HTR-8/SVneo (cell line): ENCODE results near the gene KIF24.
"Not testable (repeated sequence)": the region's sequence is repeated elsewhere in the genome, so short reads cannot be mapped to it uniquely, and the experiment has no call there.

ENCODE experiments used
- DNase-seq: peaks from one replicate; pipeline ENCODE4 v3.0.0; 2011; ENCODE audit warnings: low spot score, mixed read lengths; ENCODE audit not compliant: insufficient read length
- FAIRE-seq: peaks from 2 replicates; lab custom pipeline; 2011; peaks lifted over from hg19 to GRCh38; lab: Jason Lieb, UNC

Gene KIF24

DNA sequence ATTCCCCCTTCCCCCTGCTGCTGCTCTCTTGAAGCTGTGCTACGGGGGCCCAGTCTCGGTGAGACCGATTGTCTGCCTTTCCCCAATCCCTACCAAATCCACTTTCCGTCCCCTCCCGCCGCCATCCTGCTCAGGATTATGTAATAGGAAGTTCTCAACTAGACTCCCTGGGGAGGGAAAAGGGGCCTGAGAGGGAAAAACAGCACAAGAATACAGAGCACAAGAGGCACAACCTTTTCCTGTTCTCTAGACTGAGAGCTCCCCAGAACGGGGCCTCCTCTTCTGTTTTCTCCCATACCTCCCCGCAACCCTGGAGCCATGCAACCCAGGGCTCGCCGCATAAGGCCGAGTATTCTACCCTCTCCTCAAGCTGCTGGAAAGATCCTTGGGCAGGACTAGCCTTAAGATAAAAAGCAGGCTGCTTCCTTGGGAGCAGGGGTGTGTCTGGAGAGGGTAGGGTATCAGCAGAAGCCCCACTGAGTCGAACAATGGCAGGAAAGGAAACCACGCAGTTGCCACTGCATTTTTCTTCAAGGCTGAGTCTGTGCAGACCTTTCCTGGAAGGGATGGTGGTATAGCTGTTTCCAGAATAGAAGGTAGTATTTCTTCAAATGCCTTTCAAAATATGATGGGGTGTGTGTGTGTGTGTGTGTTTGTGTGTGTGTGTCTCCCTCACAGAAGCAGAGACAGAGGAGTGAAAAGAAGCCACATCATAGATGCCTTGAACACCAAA, 34.7 kb upstream of the KIF24 start:
- FAIRE-seq = no peak
- DNase-seq = no peak

DNA sequence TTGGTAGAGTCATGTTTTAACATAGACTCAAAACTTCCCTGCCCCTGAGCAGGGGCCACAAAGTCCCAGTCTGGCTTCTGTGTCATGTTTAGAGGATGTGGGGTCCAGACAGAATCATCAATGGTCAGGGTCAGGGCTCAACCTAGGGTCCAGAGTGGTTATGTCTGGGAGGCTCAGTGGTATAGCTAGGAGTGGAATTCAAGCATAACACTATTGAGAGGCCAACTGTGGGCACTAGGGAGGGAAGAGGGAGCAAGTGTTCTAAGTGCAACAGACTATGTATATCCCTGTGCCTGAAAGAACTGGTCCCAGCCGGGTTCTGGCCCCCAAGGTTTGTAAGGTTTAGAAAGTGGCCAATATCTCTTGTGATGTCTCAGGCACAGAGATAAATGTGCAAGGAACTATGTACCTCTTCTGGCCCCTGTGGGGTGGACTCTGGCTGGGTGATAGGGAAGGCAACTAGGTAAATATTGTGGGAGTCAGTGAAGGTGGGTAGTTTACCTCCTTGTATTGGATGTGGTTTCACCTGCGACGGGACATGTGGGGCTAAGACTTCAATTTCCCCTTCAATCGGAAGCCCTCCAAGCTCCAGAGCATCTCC, 33.6 kb upstream of the KIF24 start:
- DNase-seq = no peak
- no peak for FAIRE-seq

DNA sequence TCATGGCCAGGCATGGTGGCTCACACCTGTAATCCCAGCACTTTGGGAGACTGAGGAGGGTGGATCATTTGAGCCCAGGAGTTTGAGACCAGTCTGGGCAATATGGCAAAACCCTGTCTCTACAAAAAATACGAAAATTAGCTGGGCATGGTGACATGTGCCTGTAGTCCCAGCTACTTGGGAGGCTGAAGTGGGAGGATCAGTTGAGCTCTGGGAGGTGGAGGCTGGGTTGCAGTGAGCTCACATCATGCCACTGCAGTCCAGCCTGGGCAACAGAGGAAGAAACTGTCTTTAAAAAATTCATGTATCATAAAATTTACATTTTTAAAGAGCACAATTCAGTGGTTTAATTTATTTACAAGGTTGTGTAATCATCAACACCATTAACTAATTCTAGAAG, 23.9 kb upstream of the KIF24 start:
- not testable (repeated sequence) for FAIRE-seq, DNase-seq

- not testable (repeated sequence) for FAIRE-seq, DNase-seq
Measured at GRCh38 chr9:34352122-34352652, 23.1 kb upstream of the KIF24 start.

GRCh38 chr9:34349324-34349723, 20.3 kb upstream of the KIF24 start:
- FAIRE-seq = no peak
- no peak for DNase-seq

DNA sequence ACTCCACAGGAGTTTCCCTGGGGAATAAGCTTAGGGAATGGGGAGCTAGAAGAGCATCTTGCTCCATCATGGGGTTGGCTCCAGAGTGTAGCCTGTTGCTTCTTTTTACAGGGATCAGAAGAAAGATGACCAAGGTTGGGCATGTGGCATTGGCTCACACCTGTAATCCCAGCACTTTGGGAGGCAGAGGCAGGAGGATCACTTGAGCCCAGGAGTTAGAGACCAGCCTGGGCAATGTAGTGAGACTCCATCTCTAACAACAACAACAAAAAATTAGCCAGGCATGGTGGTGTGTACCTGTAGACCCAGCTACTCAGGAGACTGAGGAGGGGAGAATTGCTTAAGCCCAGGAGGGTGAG, 18.7 kb upstream of the KIF24 start:
- DNase-seq (no peak), FAIRE-seq (no peak)

DNA sequence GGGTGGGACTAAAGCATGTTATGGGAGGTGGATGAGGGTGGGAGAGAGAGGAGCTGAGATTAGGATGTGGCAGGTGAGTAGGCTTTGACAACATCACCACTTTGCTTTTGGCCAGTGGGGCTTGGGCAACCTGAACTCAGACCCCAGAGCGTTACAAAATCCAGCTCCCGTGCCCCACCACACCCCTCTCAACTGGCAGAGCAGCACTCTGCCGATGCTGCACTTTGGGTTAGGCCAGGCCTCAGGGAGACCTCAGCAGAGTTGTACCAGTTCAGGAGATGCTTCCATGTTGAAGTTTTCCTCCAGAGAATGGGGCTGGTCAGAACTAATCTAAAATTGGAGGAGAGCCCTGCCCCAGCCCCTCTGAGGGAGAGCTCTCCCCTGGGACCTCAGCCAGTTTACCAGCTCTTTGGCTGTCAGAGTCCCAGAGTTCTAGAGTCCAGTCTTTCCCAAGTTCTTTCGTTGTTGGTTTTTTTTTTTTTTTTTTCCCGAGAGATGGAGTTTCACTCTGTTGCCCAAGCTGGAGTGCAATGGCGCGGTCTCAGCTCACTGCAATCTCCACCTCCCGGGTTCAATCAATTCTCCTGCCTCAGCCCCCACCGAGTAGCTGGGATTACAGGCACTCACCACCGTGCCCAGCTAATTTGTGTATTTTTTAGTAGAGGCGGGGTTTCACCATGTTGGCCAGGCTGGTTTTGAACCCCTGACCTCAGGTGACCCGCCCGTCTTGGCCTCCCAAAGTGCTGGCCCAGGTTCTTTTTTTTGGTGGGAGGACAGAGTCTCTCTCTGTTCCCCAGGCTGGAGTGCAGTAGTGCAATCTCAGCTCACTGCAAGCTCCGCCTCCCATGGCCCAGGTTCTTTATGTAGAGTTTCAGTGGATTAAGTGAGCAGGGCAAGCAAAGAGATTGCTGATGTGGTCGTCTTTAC, 18.1 kb upstream of the KIF24 start:
- no peak for FAIRE-seq

GRCh38 chr9:34343605-34344004, 14.5 kb upstream of the KIF24 start:
- DNase-seq (no peak), FAIRE-seq (no peak)

More for the DNA sequence above, 18.1 kb upstream of the KIF24 start:
- no peak for DNase-seq

DNA sequence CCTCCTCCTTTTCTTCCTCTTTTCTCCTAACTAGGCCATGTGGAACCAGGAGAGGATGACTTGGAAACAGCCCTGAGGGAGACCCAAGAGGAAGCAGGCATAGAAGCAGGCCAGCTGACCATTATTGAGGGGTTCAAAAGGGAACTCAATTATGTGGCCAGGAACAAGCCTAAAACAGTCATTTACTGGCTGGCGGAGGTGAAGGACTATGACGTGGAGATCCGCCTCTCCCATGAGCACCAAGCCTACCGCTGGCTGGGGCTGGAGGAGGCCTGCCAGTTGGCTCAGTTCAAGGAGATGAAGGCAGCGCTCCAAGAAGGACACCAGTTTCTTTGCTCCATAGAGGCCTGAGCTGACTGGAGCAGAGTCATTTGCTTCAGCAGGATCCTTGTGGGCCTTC, 14.0 kb upstream of the KIF24 start:
- DNase-seq (no peak), FAIRE-seq (no peak)

GRCh38 chr9:34341659-34342295, 12.7 kb upstream of the KIF24 start:
- no peak for FAIRE-seq
- DNase-seq = no peak

DNA sequence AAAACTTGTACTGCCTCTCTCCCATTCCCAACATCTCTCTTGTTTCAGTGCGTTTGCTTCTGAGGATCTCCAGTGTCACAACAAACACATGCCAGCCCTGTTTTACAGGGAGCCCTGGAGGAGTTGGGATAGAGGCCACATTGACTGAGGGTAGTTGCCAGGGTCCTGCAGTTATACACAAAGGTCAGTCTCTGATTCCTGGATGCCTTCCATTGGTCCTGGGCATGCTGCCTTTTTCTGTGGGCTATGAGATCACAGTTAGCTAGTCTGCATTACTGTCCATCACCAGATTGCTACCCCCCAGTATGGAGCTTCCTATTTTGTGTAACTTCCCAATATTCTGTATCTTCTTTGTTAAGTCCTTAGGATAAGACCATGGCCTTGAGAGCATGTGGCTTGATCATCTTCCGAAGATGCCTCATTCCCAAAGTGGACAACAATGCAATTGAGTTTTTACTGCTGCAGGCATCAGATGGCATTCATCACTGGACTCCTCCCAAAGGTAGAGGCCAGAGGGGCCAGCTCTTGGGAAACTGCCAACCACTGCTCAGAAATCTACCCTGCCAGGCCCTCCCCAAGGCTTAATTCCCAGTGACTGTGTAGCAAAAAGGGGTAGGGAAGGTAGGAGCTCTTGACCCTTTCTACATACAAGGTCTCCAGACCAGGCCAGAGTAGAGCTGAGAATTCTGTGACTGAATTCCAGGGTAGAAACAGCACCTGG, 9.8 kb upstream of the KIF24 start:
- FAIRE-seq (no peak), DNase-seq (no peak)

DNA sequence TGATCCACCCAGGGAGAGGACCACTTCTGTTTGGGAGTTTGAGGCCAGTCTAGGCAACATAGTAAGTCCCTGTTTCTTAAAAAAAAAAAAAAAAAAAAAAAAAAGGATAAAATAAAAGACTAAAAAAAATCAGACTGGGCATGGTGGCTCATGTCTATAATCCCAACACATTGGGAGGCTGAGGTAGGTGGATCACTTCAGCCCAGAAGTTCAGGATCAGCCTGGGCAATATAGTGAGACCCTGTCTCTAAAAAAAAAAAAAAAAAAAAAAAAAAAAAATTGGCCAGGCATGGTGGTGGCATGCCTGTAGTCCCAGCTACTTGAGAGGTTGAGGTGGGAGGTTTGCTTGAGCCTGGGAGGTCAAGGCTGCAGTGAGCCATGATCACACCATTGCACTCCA, 9.0 kb upstream of the KIF24 start:
- FAIRE-seq, DNase-seq: not testable (repeated sequence)

- no peak for DNase-seq
- no peak for FAIRE-seq
Measured at GRCh38 chr9:34337403-34337802, 8.3 kb upstream of the KIF24 start.

DNA sequence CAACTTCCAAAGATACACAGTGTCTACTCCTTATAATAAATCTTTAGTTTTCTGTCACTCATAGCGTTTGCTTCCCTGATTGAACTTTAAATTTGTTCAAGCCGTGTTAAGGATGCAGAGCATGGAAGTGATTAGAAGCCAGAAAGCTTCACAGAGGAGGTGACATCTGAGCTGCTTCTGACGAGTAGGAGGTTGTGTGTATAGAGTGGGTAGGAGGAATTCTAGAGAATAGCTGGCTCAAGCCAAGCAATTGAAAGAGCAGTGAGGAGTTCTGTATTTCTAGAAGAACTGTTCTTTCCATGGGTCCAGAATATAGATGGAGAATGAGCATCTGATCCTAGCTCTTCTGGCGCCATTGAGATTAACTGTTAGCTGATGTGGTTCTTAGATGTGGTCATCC, 6.3 kb upstream of the KIF24 start:
- no peak for FAIRE-seq
- no peak for DNase-seq

GRCh38 chr9:34334916-34335315, 5.8 kb upstream of the KIF24 start:
- no peak for FAIRE-seq
- DNase-seq = no peak

GRCh38 chr9:34334337-34334824, 5.3 kb upstream of the KIF24 start:
- DNase-seq = no peak
- no peak for FAIRE-seq

DNA sequence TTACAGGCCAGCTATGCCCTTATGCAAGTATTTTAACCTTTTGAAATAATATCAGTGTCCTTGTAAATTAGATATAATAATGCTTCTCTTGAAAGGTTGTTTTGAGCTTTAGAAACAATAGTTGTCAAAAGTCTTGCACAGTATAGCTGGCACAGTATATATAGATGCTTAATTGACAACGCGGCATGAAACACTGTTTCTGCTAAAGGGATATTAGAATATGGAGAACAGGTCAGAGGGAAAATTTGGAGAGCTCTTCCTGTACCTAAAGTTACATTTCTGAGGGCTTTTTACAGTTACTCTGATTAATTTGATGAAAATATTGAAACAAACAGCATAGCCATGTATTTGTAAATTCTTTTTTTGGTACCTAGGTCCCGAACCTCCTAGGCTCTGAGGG, 4.8 kb upstream of the KIF24 start:
- FAIRE-seq = no peak
- DNase-seq = no peak

DNA sequence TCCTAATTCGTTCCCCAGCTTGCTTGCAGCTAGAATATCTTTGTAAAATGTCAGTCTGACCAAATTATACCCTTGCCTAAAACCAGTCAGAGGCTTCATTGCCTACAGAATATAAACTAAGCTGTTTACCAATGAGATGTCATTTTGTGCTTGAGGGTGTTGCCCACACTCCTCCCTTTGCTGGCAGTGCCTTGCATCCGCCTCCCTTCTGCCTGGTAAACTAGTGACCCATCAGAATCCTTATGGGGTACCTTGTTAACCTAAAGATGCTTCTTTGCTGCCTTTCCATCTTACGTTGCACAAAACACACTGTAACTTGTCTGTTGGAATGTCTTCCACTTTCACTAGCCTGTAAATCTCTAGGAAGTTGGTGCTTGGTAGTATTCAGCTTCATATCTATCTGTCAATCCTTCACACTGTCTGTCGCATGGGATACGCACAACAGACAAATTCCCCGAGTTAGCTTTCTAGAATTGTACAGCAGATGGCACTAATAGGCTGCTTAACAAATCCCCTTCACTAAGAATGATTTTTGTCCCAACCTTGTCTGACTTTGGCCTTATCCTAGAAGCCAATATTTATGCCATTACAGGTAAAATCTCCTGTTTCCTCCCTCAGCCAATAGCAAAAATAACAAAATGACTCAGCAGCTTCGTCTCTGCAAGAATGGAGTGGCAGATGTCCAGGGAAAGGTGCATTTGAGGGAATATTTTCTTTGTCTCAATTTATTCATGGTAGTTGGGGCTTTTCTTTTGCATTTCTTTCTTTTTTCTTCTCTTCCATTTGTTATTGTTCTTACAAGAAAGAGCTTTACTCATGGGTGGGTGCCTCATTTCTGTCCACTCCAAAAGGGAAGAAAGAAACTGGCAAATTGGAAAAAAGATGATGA, 3.3 kb upstream of the KIF24 start:
- DNase-seq (no peak), FAIRE-seq (no peak)

GRCh38 chr9:34331196-34331595, 2.1 kb upstream of the KIF24 start:
- FAIRE-seq = no peak
- no peak for DNase-seq
